Right forelimb (tissue), 1 donor: ENCODE measurements around the gene SIRPD.
"Not testable (repeated sequence)": the region's sequence is repeated elsewhere in the genome, so short reads cannot be mapped to it uniquely, and the experiment has no call there.

Experiments
- DNase-seq: peaks from one replicate; pipeline ENCODE4 v3.0.0-alpha.2; 2018

SIRPD gene

GRCh38 chr20:1536893-1537730 is 20.4 kb downstream of the SIRPD start:
- DNase-seq, result no peak

- no peak for DNase-seq
Observed at GRCh38 chr20:1535420-1536175, 21.9 kb downstream of the SIRPD start.

GRCh38 chr20:1534526-1534925 is 23.0 kb downstream of the SIRPD start:
- no peak for DNase-seq

GRCh38 chr20:1533059-1533458 is 24.4 kb downstream of the SIRPD start:
- DNase-seq, result no peak

- DNase-seq, result no peak
Observed at GRCh38 chr20:1528811-1529210, 28.7 kb downstream of the SIRPD start.

- no peak for DNase-seq
Observed at GRCh38 chr20:1527923-1528322, 29.6 kb downstream of the SIRPD start.

GRCh38 chr20:1526896-1527295 is 30.6 kb downstream of the SIRPD start:
- no peak for DNase-seq

GRCh38 chr20:1526310-1526709 is 31.2 kb downstream of the SIRPD start:
- DNase-seq, result no peak

GRCh38 chr20:1524004-1524403 is 33.5 kb downstream of the SIRPD start:
- no peak for DNase-seq

GRCh38 chr20:1517010-1517409 is 40.5 kb downstream of the SIRPD start:
- DNase-seq, result no peak

GRCh38 chr20:1513801-1514200 is 43.7 kb downstream of the SIRPD start:
- DNase-seq, result no peak

GRCh38 chr20:1509237-1509636 is 48.3 kb downstream of the SIRPD start:
- DNase-seq, result no peak

GRCh38 chr20:1508574-1508973 is 48.9 kb downstream of the SIRPD start:
- DNase-seq, result no peak

GRCh38 chr20:1507276-1507675 is 50.2 kb downstream of the SIRPD start:
- no peak for DNase-seq

- no peak for DNase-seq
Observed at GRCh38 chr20:1505871-1506270, 51.6 kb downstream of the SIRPD start.

GRCh38 chr20:1505361-1505760 is 52.1 kb downstream of the SIRPD start:
- DNase-seq, result no peak

- peak; percentile 54 for DNase-seq
Observed at GRCh38 chr20:1503564-1504227, 53.8 kb downstream of the SIRPD start.

GRCh38 chr20:1500496-1500895 is 57.0 kb downstream of the SIRPD start:
- no peak for DNase-seq

GRCh38 chr20:1499528-1500420 is 57.7 kb downstream of the SIRPD start:
- DNase-seq, result no peak

- not testable (repeated sequence) for DNase-seq
Observed at GRCh38 chr20:1497371-1497770, 60.1 kb downstream of the SIRPD start.

- no peak for DNase-seq
Observed at GRCh38 chr20:1496930-1497329, 60.6 kb downstream of the SIRPD start.

GRCh38 chr20:1494436-1494835 is 63.1 kb downstream of the SIRPD start:
- no peak for DNase-seq

- no peak for DNase-seq
Observed at GRCh38 chr20:1493536-1493935, 64.0 kb downstream of the SIRPD start.
